Kidney tubule cell (primary cell): ENCODE results near the gene RUFY2.
"Not testable (repeated sequence)": the region's sequence is repeated elsewhere in the genome, so short reads cannot be mapped to it uniquely, and the experiment has no call there.

Experiments
- DNase-seq: peaks from one replicate; pipeline ENCODE4 v3.0.0-alpha.2; 2018; ENCODE audit warnings: low spot score

Gene RUFY2

DNA sequence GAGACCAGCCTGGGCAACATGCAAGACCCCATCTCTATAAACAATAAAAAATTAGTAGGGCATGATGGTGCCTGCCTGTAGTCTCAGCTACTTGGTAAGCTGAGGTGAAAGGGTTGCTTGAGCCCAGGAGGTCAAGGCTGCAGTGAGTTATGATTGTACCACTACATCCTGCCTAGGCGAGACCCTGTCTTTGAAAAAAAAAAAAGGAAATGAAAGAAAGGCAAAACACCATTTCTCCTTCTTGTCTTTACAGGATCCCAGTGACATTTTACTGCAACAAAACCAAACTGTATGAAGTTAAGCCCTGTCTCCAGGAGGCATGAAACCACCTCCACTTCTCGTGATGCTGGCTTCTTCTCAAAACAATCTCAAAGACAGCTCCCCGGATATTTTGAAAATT, 44.5 kb downstream of the RUFY2 start:
- no peak for DNase-seq

DNA sequence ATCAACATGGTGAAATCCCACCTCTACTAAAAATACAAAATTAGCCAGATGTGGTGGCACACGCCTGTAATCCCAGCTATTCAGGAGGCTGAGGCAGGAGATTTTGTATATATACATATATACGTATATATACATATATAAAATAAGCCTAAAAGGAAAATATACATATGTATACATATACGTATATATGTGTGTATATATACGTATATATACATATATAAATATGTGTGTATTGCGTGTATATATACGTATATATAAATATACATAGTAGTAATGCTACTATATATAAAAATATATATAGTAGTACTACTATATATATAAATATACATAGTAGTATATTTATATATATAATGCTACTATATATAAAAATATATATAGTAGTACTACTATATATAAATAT, 47.9 kb downstream of the RUFY2 start:
- no peak for DNase-seq

DNA sequence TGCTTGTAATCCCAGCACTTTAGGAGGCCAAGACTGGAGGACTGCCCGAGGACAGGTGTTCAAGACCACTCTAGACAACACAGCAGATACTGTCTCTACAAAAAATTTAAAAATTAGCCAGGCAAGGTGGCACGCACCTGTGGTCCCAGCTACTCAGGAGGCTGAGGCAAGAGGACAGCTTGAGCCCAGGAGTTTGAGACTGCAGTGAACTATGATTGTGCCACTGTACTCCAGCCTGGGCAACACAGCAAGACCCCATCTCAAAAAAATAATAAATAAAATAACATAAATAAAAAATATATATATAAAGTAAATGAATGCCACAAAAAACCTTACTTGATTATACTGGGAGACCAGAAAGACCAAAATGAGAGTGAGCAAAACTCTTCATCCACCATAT, 53.5 kb downstream of the RUFY2 start:
- no peak for DNase-seq

DNA sequence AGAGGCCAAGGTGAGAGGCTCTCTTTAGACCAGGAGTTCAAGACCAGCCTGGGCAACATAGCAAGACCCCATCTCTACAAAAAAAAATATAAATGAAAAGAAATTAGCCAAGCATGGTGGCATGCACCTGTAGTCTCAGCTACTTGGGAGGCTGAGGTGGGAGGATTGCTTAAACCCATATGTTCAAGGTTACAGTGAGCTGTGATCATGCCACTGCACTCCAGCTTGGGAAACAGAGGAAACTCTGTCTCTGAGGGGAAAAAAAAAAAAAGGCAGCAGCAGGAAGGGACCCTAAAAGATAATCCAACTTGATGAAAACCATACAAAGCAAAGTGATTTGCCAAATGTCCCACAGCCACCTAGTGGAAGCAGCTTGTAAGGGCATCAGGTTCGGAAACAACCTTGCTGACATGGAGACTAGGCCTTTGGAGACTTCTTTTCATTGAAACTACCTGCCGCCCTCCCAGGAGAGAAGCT, 58.8 kb downstream of the RUFY2 start:
- peak; percentile 56 for DNase-seq

DNA sequence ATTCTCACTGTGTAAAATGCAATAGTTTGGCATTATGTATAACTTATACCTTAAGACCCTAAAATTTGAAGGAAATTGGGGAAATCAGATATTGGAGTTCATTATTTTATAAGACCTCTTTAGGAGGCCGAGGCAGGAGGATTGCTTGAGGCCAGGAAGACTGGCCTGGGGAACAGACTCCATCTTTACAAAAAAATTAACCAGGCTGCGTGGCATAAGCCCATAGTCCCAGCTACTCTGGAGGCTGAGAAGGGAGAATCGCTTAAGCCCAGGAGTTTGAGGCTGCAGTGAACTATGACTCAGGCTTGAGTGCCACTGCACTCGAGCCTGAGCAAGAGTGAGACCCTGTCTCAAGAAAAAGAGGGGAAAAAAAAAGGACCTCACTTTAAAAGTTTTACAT, 60.3 kb downstream of the RUFY2 start:
- DNase-seq: no peak

DNA sequence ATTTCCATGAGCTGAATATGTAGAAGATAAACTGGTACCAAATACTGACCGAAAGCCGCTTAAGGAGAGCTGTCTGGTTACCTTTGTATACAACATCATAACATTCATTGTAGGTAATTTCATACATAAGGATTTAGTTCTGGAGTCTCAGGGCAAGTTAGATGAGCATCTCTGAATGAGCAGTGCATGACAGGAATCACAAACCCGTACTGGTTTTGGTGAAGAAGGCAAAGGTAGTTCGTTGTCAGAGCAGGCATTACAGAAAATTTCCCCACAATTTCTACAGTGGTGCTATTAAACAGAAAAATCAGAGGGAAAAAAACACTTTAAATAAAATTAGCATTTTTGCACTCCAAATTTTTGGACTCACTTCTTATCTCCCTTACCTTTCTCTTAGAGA, 61.5 kb downstream of the RUFY2 start:
- DNase-seq: no peak

DNA sequence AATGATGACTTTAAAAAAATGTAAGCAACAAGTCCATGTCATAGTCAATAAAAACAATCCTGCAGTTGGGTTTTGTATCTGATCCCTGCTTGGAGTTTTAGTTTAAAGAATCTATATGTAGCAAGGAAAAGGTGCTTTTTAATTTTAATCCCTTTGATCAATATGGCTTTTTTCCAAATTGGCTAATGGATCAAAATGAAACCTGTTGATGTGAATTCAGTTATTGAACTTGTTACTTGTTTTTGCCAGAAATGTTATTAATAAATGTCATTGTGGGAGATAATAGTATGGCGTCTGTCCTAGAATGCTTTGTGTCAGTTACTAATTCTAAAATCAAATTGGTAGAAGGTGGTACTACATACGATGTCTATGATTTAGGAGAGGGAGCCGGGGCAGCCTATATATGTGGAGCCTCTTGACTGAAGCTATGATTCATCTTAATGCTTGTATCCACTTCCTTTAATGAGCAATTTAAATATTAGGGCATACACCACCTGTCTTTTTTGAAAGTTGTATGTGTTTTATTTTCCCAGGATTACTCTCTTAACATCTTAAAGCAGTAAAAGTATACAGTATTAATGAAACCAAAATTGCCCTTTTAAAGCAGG, 64.1 kb downstream of the RUFY2 start:
- no peak for DNase-seq

DNA sequence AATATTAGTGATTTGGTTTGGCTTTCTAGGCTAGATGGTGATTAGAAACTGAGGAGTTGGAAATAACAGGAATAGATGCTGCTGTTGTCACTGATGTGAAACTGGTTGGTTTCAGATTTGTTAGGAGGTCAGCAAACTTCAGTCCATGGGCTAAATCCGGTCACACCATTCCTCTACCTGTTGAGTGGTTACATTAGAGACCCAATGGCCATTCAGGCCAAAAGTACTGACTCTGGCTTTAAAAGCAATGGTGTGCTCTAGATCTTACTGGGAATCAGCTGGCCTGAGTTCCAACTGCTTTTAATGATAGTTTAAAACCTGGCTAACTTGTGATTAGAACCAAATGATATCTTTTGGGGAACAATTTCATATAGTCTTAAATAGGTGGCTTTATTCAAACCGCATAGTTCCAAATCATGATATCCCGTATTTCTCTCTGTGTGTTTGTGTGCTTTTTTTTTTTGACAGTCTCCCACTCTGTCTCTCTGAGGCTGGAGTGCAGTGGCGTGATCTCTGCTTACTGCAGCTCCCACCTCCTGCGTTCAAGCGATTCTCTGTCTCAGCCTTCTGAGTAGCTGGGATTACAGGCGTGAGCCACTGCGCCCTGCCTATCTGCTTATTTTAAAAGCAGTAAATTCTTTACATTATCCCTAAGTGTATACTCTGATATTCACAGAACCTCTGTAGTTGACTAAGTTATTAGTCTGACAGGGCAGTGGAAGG, 66.6 kb downstream of the RUFY2 start:
- DNase-seq: no peak

DNA sequence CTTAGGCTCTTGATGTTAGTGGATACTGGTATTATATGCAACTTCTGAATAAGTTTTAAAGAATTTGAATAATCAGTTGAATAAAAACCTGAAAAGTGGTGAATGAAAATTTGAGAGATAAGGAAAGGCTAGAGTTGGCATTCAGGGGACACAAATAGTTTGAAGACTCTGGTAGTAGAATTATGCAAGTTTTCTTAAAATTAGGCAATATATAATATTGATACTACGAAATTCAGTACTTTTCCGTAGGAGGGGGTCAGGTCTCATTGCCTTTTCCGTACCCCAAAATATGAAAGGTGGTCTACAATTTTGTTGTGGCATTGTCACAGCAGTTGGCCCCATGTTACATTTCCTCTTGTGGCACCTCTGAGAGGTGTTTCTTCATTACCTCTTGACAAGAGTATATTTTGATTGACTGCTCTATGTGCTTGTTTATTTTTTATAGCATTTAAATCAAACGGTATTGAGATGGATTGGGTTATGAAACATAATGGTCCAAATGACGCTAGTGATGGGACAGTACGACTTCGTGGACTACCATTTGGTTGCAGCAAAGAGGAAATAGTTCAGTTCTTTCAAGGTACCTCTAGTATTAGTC, 70.2 kb downstream of the RUFY2 start:
- no peak for DNase-seq

DNA sequence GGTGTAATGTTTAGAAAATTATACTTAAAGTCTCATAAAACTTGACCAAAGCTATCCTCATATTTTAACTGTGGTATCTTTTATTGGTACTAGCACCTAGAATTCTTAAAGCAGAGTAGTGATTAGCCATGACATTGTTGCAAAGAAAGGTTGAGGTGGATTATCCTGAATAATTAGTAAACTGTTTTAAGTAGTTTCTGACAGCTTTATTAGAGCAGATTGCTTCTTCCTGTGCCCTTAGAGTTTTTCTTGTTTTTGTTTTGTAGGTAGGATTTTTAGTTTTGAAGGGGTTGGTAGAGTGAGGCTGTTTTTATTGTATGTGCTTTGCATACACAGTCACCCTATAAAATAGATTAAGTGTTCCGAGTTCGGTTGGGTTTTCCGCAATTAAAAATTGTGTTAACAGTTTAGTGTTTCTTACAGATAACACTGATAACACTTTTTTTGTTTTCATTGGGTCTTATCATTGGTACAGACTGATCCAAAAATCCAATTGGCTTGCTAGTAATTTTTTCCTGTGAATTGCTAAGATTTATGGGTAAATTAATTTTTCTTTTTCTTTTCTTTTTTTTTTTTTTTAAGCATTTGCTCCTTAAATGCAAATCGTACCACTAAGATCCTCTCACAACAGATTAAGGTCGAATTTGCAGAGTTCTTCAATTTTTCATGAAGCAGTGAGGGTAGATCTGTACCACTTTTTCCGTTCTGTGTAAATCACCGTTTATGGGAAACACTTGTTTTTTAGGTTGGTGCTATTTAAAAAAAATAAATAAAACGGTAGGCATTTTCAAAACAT, 72.2 kb downstream of the RUFY2 start:
- no peak for DNase-seq

DNA sequence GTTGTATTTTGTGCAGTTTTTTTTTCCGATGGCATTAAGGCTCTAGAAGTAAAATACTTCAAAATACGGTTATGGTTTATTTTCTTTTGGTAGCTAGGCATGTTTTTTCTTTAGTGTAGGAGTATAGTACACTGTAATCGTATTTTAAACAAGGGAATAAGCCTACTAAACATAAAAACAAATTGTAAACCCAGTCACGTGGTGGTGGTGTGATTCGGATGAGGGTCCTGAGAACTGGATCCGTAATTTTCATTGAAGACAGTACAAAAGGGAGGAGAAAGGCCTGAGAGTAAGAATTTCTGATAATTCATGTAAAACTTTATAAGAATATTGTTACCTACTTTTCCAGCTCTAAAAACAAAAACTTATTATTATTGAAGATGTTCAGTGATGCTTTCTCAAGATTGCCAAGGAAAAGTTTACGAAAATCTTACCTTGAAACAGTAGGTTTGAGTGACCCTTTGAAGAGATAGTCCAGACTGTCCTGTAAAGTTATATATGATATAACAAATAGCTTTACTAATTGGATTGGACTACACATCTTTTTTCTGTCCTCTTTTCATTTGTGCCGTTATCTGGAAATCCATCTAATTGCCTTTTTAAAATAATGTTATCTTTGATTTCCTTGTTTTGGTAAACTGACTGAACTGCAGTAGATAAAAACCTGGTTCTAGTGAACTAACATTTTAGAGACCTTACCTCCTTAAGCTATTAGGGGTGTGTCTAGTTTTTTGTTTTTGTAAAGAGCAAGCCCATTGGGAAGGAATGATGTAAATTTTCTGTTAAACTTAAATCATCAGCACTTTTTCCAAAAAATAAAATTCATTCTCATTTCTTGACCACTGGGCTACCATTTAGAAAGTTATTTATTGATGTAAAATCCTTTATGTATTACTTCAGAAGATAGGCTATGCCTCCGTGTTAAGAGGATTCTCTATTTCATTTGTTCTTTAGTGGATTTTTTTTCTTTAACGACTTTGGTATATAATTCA, 73.3 kb downstream of the RUFY2 start:
- no peak for DNase-seq

DNA sequence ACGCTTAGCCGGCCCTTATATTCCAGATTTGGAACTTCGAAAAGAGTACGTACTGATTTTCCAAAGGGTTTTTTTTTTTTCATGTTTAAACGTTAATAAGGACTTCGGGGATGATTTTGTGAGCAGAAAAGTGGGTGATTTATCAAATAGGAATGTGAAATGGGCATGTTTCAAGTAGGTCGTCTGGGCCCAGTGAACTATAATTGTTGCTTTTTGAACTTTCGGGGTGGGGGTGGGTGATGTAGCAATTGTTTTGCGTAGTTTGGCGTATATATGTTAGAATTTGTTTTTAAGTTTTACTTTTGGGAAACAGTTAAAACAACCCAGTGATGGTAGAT, 74.0 kb downstream of the RUFY2 start:
- DNase-seq: no peak

DNA sequence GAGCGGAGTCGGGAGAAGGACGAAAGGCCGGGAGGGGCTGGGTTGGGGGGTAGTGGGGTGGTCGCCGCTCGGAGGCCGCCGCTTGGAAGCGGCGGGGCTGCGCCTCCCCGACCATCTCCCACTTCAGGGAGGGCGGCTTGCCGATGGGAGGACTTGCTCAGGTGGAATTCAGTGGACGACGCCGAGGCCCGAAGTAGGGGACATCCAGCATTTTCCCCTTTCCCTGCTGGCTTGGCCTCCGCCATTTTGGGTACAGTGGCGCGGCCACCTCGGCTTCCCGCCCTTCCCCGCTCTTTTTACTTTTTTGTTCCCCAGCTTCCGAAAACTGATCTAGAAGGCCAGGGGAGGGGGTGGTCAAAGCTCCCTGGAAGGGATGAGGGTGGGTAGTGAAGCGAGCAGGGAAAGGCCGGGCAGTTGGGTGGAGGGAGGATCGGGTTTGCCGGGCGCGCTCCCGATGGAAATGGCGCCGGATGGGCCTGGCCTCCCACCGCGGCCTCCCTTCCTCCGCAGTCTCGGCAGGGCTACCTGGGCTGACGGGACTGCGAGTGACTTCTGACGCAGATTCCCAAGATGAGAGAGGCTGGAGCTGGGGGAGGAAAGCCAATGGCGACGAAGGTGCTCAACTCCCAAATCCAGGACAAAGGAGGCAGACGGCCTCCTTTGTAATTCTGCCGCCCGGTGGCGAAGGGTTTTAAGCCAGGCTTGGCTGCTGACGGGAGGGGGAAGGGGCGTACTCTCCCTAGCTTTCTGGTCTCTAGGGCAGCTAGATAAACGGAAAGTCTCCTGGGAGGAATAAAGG, 74.6 kb downstream of the RUFY2 start, which contains the start of gene PBLD:
TSS of gene PBLD (minus strand) at position 670 of the 799 bp plus-strand sequence. CDS start 26,084 bp downstream, outside the sequence.
- DNase-seq: peak; percentile 86

DNA sequence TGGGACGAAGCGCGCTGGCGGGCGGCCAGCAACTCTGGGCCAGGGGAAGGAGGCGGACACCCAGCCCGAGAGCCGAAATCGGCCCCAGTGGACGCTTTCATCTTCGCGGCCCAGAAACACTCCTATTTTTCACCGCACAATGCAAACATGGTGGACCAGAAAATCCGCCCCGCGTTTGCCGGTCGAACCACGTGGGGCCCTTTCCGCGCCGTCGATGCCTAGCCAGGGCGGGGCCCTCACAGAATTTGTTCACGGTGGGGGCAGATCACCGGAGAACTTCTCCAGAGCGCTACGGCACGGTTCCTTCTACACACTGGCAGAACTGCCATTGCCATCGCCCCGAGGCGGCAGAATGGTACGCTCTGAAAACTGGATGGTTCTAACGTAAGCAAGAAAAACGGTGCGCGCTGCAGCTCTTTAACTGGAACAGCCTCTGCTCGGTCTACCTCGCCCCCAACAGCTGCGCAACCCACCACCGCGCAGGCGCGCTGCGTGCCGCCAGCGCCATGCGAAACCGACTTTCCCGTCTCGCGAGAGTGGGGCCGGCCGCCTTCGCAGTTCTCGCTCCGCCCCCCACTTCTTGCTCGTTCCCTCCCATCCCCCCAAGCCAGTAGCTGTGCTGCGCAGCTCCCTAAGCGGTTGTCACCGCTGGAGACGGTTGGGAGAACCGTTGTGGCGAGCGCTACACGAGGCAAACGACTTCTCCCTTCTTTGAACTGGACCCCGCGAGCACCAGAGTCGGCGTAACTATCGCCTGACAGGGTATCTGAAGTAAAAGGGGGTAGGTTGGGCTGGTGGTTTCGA, 75.4 kb downstream of the RUFY2 start, which contains the start of gene HNRNPH3:
TSS of gene HNRNPH3 (plus strand) at position 610 of the 804 bp plus-strand sequence. CDS start 5,158 bp downstream, outside the sequence.
- DNase-seq: peak; percentile 97

DNA sequence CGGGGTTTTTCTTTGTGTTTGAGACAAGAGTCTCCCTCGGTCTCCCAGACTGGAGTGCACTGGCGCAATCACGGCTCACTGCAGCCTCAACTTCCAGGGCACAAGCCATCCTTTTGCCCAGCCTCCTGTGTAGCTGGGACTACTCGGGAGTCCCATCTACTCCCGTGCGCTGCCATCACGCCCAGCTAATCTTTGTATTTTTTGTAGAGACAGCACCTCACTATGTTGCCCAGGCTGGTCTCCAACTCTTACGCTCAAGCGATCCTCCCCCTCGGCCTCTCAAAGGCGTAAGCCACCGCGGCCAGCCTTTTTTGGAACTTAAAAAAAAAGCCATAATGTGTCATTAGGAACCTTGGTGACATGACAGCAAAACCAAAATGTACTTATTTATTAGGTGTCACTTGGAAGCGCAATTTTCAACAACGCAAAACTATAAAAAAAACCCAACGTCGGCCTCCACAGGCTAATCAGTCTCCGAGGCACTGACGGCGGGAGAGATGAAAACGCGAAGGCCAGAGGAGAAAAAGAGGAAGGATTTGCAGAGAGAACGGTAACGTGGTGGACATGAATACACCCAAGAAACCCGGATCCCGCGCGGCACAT, 76.1 kb downstream of the RUFY2 start:
- peak; percentile 41 for DNase-seq

DNA sequence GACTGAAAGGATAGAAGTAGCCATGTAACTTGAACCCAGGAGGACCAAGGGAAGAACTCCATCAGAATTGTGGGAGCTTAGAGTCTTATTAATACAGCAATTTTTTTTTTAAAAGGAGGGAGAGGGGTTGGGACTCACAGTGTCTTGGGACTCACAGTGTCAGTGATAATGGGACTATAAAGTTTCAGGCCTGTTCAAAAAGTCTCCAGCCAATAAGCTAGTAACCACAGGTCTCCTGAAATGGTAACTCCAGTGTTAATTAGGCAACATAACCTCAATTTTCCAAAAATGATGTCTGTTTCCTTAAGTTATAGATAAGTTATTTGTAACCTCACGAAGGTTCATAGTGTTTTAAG, 77.6 kb downstream of the RUFY2 start:
- no peak for DNase-seq

DNA sequence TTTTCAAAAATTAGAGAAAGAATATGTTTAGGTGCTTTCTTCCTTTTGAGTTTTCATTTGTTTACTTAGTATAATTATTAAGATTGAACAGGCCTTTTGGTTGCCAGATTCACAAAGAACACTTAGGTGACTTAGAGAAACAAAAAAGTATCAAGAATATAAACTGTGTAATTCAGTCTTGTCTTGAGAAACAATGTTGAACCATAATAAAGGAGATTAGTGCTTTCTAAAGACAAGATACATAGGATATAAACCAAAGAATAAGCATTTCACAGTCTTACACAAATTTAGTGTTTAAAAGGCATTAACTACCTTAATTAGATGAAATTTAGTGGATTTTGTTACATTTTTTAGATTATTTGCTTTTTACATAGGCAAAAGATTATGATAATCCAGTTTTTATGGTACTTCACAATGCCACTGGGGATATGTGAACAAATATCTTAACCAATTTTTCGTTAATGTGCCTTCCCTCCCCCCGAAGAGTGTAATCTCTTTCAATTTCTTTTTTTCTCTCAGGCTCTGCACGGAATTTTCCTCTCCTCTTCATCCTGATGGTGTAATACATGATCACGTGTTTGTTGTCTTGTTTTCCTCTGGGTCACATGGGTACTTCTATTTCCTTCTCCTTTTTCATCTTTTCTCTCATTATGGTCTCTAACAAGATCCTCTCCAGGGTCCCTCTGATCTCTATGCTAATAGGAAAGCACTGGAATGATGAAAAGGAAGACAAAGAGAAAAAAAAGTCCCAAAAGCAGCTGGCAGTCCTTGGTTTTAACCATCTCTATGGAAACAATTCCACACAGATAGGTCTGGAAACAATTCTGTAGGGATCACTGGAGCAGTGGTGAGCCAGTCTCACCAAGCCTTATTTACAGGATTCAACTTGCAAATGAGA, 78.9 kb downstream of the RUFY2 start:
- DNase-seq: peak; percentile 64

DNA sequence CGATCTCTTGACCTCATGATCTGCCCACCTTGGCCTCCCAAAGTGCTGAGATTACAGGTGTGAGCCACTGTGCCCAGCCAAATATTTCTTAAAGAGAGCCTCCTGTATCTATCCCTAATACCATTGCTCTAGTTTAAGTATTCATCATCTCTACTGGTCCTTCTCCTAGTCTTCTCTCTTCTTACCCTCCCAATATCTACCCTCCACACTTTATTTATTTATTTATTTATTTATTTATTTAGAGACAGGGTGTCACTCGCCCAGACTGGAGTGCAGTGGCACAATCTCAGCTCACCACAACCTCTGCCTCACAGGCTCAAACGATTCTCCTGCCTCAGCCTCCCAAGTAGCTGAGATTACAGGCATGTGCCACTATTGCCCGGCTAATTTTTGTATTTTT, 82.7 kb downstream of the RUFY2 start:
- DNase-seq: not testable (repeated sequence)
